Epidermal melanocyte (primary cell): ENCODE measurements around the gene ZNF692.
"Not testable (repeated sequence)": the region's sequence is repeated elsewhere in the genome, so short reads cannot be mapped to it uniquely, and the experiment has no call there.

Experiments used
- DNase-seq: peaks from one replicate; pipeline ENCODE4 v3.0.0; 2011; ENCODE audit warnings: low spot score; ENCODE audit not compliant: insufficient read length

ZNF692 gene

GRCh38 chr1:248849637-248850036 lies 9.2 kb downstream of the ZNF692 start:
- DNase-seq: no peak

GRCh38 chr1:248849152-248849551 lies 9.7 kb downstream of the ZNF692 start:
- DNase-seq: no peak

GRCh38 chr1:248848602-248849001 lies 10.3 kb downstream of the ZNF692 start:
- no peak for DNase-seq

GRCh38 chr1:248847956-248848561 lies 10.8 kb downstream of the ZNF692 start:
- DNase-seq: no peak

- no peak for DNase-seq
Measured at GRCh38 chr1:248847181-248847955, 11.5 kb downstream of the ZNF692 start.

GRCh38 chr1:248844526-248844925 lies 14.4 kb downstream of the ZNF692 start:
- no peak for DNase-seq

- no peak for DNase-seq
Measured at GRCh38 chr1:248843687-248844086, 15.2 kb downstream of the ZNF692 start.

- DNase-seq: no peak
Measured at GRCh38 chr1:248842781-248843331, 16.0 kb downstream of the ZNF692 start.

GRCh38 chr1:248841702-248842395 lies 17.0 kb downstream of the ZNF692 start:
- DNase-seq: no peak

- no peak for DNase-seq
Measured at GRCh38 chr1:248840946-248841345, 17.9 kb downstream of the ZNF692 start.

- no peak for DNase-seq
Measured at GRCh38 chr1:248839168-248839555, 19.7 kb downstream of the ZNF692 start.

GRCh38 chr1:248838357-248839167 lies 20.3 kb downstream of the ZNF692 start:
- peak; percentile 69 for DNase-seq

- DNase-seq: peak; percentile 90
Measured at GRCh38 chr1:248837781-248838356, 21.0 kb downstream of the ZNF692 start, which contains the start of gene ZNF672. TSS of gene ZNF672 (plus strand) at chr1:248838224. CDS start at chr1:248847275, 9,051 bp downstream.

GRCh38 chr1:248837045-248837780 lies 21.7 kb downstream of the ZNF692 start:
- DNase-seq: no peak

GRCh38 chr1:248834343-248834940 lies 24.4 kb downstream of the ZNF692 start:
- DNase-seq: no peak

GRCh38 chr1:248831842-248832241 lies 27.0 kb downstream of the ZNF692 start:
- no peak for DNase-seq

- not testable (repeated sequence) for DNase-seq
Measured at GRCh38 chr1:248830718-248831017, 28.2 kb downstream of the ZNF692 start.

- DNase-seq: no peak
Measured at GRCh38 chr1:248828845-248829244, 30.0 kb downstream of the ZNF692 start.

GRCh38 chr1:248825909-248826760 lies 32.8 kb downstream of the ZNF692 start, which contains the start of gene SH3BP5L:
TSS of gene SH3BP5L (minus strand) at chr1:248825915. CDS start at chr1:248824935, 980 bp downstream.
- peak; percentile 98 for DNase-seq
